ENCODE data around the gene CAMTA2. TPM values are rescaled to one million over a fixed set of nuclear protein-coding genes. Genes with fewer than 3 reads are reported as not detected.

CAMTA2 gene
- polyA plus RNA-seq, 1 donor from 2014 or later = 7.3 TPM

- Histone ChIP-seq H3K36me3 (ENCODE audit: insufficient read depth, low read length) (no peaks in the 10 kb centered on the region), H2AFZ (ENCODE audit: low read depth, low read length) (no peak overlapping the region), H3K79me2 (replicated peaks; ENCODE audit: insufficient read depth, low read length) (peaks cover 14% of the 10 kb centered on the region), H3K27me3 (ENCODE audit: insufficient read depth, low read depth, low read length) (no peaks in the 10 kb centered on the region), H3K4me2 (ENCODE audit: low read length) (no peak overlapping the region), H3K4me3 (ENCODE audit: low read length) (no peak overlapping the region), H3K9ac (ENCODE audit: low read length) (no peak overlapping the region), H4K20me1 (ENCODE audit: insufficient read depth) (no peaks in the 10 kb centered on the region), H3K27ac (ENCODE audit: low read length) (no peak overlapping the region), H3F3A (ENCODE audit: insufficient read depth, low read length, poor library complexity, severe bottlenecking) (no peaks in the 10 kb centered on the region), H3K9me2 (ENCODE audit: insufficient read depth, low read length) (no peaks in the 10 kb centered on the region), H3K9me3 (ENCODE audit: low read length) (no peaks in the 10 kb centered on the region)
- TF ChIP-seq EZH2 (IDR thresholded peaks at IDR 0.05; ENCODE audit: borderline replicate concordance, insufficient read depth, low read length, poor library complexity, severe bottlenecking) = no peak
- no peak for TF ChIP-seq EP300 (conservative IDR thresholded peaks at IDR 0.05; ENCODE audit: poor library complexity, severe bottlenecking)
- TF ChIP-seq, protein P1, sequence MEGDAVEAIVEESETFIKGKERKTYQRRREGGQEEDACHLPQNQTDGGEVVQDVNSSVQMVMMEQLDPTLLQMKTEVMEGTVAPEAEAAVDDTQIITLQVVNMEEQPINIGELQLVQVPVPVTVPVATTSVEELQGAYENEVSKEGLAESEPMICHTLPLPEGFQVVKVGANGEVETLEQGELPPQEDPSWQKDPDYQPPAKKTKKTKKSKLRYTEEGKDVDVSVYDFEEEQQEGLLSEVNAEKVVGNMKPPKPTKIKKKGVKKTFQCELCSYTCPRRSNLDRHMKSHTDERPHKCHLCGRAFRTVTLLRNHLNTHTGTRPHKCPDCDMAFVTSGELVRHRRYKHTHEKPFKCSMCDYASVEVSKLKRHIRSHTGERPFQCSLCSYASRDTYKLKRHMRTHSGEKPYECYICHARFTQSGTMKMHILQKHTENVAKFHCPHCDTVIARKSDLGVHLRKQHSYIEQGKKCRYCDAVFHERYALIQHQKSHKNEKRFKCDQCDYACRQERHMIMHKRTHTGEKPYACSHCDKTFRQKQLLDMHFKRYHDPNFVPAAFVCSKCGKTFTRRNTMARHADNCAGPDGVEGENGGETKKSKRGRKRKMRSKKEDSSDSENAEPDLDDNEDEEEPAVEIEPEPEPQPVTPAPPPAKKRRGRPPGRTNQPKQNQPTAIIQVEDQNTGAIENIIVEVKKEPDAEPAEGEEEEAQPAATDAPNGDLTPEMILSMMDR (IDR thresholded peaks at IDR 0.05; ENCODE audit: poor library complexity, severe bottlenecking) = no peak
- no peak for TF ChIP-seq SMC3 (conservative IDR thresholded peaks at IDR 0.05; ENCODE audit: poor library complexity)
- TF ChIP-seq MXI1 (conservative IDR thresholded peaks at IDR 0.05; ENCODE audit: poor library complexity, severe bottlenecking) = no peak
- TF ChIP-seq POLR2AphosphoS5 (IDR thresholded peaks at IDR 0.05) = no peak
- no peak for TF ChIP-seq TAF1 (IDR thresholded peaks at IDR 0.05; ENCODE audit: low read depth)
- TF ChIP-seq RAD21 (conservative IDR thresholded peaks at IDR 0.05) = no peak
- TF ChIP-seq REST (IDR thresholded peaks at IDR 0.05; ENCODE audit: borderline replicate concordance) = no peak
Observed at GRCh38 chr17:5003214-5003867, 15.9 kb upstream of the CAMTA2 start.

GRCh38 chr17:5002121-5002788 lies 14.8 kb upstream of the CAMTA2 start:
- Histone ChIP-seq H3K4me2 (ENCODE audit: low read length) (no peak overlapping the region), H3K27ac (ENCODE audit: low read length) (no peak overlapping the region), H3K9ac (ENCODE audit: low read length) (no peak overlapping the region), H2AFZ (ENCODE audit: low read depth, low read length) (no peak overlapping the region), H3K27me3 (ENCODE audit: insufficient read depth, low read depth, low read length) (no peaks in the 10 kb centered on the region), H4K20me1 (ENCODE audit: insufficient read depth) (no peaks in the 10 kb centered on the region), H3K79me2 (replicated peaks; ENCODE audit: insufficient read depth, low read length) (peaks cover 16% of the 10 kb centered on the region), H3K4me3 (ENCODE audit: low read length) (no peak overlapping the region), H3K36me3 (ENCODE audit: insufficient read depth, low read length) (no peaks in the 10 kb centered on the region), H3F3A (ENCODE audit: insufficient read depth, low read length, poor library complexity, severe bottlenecking) (no peaks in the 10 kb centered on the region), H3K9me3 (ENCODE audit: low read length) (no peaks in the 10 kb centered on the region), H3K9me2 (ENCODE audit: insufficient read depth, low read length) (no peaks in the 10 kb centered on the region)
- TF ChIP-seq SMC3 (conservative IDR thresholded peaks at IDR 0.05; ENCODE audit: poor library complexity) = no peak
- no peak for TF ChIP-seq REST (IDR thresholded peaks at IDR 0.05; ENCODE audit: borderline replicate concordance)
- no peak for TF ChIP-seq MXI1 (conservative IDR thresholded peaks at IDR 0.05; ENCODE audit: poor library complexity, severe bottlenecking)
- no peak for TF ChIP-seq EP300 (conservative IDR thresholded peaks at IDR 0.05; ENCODE audit: poor library complexity, severe bottlenecking)
- TF ChIP-seq POLR2AphosphoS5 (IDR thresholded peaks at IDR 0.05) = no peak
- TF ChIP-seq, protein P1 (IDR thresholded peaks at IDR 0.05; ENCODE audit: poor library complexity, severe bottlenecking) = no peak
- no peak for TF ChIP-seq RAD21 (conservative IDR thresholded peaks at IDR 0.05)
- no peak for TF ChIP-seq EZH2 (IDR thresholded peaks at IDR 0.05; ENCODE audit: borderline replicate concordance, insufficient read depth, low read length, poor library complexity, severe bottlenecking)
- TF ChIP-seq TAF1 (IDR thresholded peaks at IDR 0.05; ENCODE audit: low read depth) = no peak
